ENCODE results near the gene MPZL1.

GRCh38 chr1:167800251-167800650 is 78.5 kb downstream of the MPZL1 start:
- TF ChIP-seq, protein P1, sequence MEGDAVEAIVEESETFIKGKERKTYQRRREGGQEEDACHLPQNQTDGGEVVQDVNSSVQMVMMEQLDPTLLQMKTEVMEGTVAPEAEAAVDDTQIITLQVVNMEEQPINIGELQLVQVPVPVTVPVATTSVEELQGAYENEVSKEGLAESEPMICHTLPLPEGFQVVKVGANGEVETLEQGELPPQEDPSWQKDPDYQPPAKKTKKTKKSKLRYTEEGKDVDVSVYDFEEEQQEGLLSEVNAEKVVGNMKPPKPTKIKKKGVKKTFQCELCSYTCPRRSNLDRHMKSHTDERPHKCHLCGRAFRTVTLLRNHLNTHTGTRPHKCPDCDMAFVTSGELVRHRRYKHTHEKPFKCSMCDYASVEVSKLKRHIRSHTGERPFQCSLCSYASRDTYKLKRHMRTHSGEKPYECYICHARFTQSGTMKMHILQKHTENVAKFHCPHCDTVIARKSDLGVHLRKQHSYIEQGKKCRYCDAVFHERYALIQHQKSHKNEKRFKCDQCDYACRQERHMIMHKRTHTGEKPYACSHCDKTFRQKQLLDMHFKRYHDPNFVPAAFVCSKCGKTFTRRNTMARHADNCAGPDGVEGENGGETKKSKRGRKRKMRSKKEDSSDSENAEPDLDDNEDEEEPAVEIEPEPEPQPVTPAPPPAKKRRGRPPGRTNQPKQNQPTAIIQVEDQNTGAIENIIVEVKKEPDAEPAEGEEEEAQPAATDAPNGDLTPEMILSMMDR (conservative IDR thresholded peaks at IDR 0.05): no peak
- TF ChIP-seq ZFX (IDR thresholded peaks at IDR 0.05): no peak

All from C4-2B (cell line).